OCI-LY7 (cell line): ENCODE results near the gene MRPS33. TPM values are rescaled to one million over a fixed set of nuclear protein-coding genes. Genes with fewer than 3 reads are reported as not detected.

Experiments
- BruUV-seq: library from RNA; stranded (reverse); fragments of 400-500 nt; replicated peaks from 2 replicates; lab custom pipeline; 2021; lab: Mats Ljungman, UMichigan
- CTCF ChIA-PET: fragments of 300-600 bp; sonication (Branson Sonifier 250); formaldehyde crosslinking; loops from one replicate; lab custom pipeline; 2022; ENCODE audit warnings: antibody characterized with exemption; ENCODE audit not compliant: unreplicated experiment; lab: Charles Lee
- POLR2A ChIA-PET: fragments of 300-600 bp; sonication (Branson Sonifier 250); formaldehyde crosslinking; loops from one replicate; lab custom pipeline; 2022; ENCODE audit warnings: antibody characterized with exemption; lab: Charles Lee
- DNase-seq: peaks from one replicate; pipeline ENCODE4 v3.0.0-alpha.2; 2015; ENCODE audit warnings: low spot score
- H2AFZ ChIP-seq: fragments of 200-600 bp; sonication (generic), shearing (Covaris generic); 2 replicates; pipeline ENCODE4 v1.6.1; 2014; ENCODE audit warnings: mild to moderate bottlenecking, antibody characterized with exemption, low read length, moderate library complexity
- H3K27ac ChIP-seq: fragments of 200-600 bp; sonication (generic); 2 replicates; pipeline ENCODE4 v1.5.1; 2014; ENCODE audit warnings: mixed run types, low read depth, mild to moderate bottlenecking, moderate library complexity, low read length, inconsistent platforms; ENCODE audit not compliant: poor library complexity, severe bottlenecking
- H3K36me3 ChIP-seq: fragments of 200-600 bp; sonication (generic); 2 replicates; pipeline ENCODE4 v1.6.1; 2014; ENCODE audit warnings: mild to moderate bottlenecking, antibody characterized with exemption, low read length, moderate library complexity, mixed read lengths; ENCODE audit not compliant: insufficient read depth
- H3K4me1 ChIP-seq: fragments of 200-600 bp; sonication (generic); 2 replicates; pipeline ENCODE4 v1.5.1; 2014; ENCODE audit warnings: mild to moderate bottlenecking, low read length; ENCODE audit not compliant: insufficient read depth, poor library complexity, severe bottlenecking
- H3K4me2 ChIP-seq: fragments of 200-600 bp; sonication (generic); 2 replicates; pipeline ENCODE4 v1.6.1; 2014; ENCODE audit warnings: mild to moderate bottlenecking, low read length
- H3K4me3 ChIP-seq: fragments of 200-600 bp; sonication (generic); 2 replicates; pipeline ENCODE4 v1.5.1; 2014; ENCODE audit warnings: mild to moderate bottlenecking, low read depth, low read length; ENCODE audit not compliant: poor library complexity, severe bottlenecking
- H3K79me2 ChIP-seq: fragments of 200-600 bp; sonication (generic); 2 replicates; pipeline ENCODE4 v1.6.1; 2016; ENCODE audit warnings: low read depth, mild to moderate bottlenecking, low read length, moderate library complexity, mixed read lengths; ENCODE audit not compliant: insufficient read depth
- H3K9me2 ChIP-seq: fragments of 200-600 bp; sonication (generic); 2 replicates; pipeline ENCODE4 v1.6.1; 2016; ENCODE audit warnings: mild to moderate bottlenecking, low read length, mixed read lengths; ENCODE audit not compliant: insufficient read depth
- H3K9me3 ChIP-seq: fragments of 200-600 bp; sonication (generic); 2 replicates; pipeline ENCODE4 v1.6.1; 2014; ENCODE audit warnings: mild to moderate bottlenecking, mixed run types, low read length, mixed read lengths
- H4K20me1 ChIP-seq: fragments of 200-600 bp; sonication (generic); 2 replicates; pipeline ENCODE4 v1.6.1; 2014; ENCODE audit warnings: mild to moderate bottlenecking, antibody characterized with exemption, low read length, moderate library complexity, mixed read lengths; ENCODE audit not compliant: insufficient read depth
- CTCF ChIP-seq: fragments of 200-600 bp; sonication (generic); conservative IDR thresholded peaks from 2 replicates; pipeline ENCODE4 v1.5.1; 2014; ENCODE audit warnings: mild to moderate bottlenecking, antibody characterized with exemption, low read length, moderate library complexity, mixed read lengths
- EZH2phosphoT487 ChIP-seq: fragments of 200-600 bp; sonication (generic); IDR thresholded peaks from 2 replicates; pipeline ENCODE4 v1.6.1; 2018; ENCODE audit warnings: low read depth, borderline replicate concordance, mild to moderate bottlenecking, mixed run types, antibody characterized with exemption, low read length, moderate library complexity, mixed read lengths
- intact Hi-C: fragments of 100-400 bp; cut with micrococcal nuclease; formaldehyde crosslinking; loops from one replicate; pipeline ENCODE4 v1.10.0; 2022; ENCODE audit not compliant: unreplicated experiment
- total RNA-seq, 2 experiments: library from RNA; depleted of rRNA in 1 of 2; stranded (reverse); fragments of >200 nt in 1 of 2; shearing (Covaris generic) in 1 of 2; gene quantifications; 2 replicates each; pipeline ENCODE4 v1.2.3, GENCODE V29; 2014 to 2022

The MRPS33 gene
- total RNA-seq, 2 experiments from 2014 or later: 21.1 to 71.9 TPM

DNA sequence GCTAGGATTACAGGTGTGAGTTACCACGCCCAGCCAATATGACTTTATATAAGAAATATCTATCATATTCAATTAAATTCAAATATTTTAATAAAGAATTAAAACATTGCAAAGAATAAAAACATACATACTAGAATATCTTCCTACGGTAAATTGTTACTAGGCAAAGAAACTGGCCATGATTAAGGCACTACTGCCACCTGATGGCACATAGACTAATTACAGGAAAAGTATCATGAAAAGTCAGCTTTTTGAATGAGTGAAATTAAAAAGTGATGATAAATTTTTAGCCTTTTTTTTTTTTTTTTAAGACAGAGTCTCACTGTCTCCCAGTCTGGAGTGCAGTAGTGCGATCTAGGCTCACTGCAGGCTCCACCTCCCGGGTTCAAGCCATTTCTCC is 30.9 kb downstream of the MRPS33 start:
- ChIA-PET POLR2A (interaction anchor here (0.6 to 0.7 kb wide), 2 partner anchors 85 to 209 kb away, joined by 4 read pairs; no protein-coding TSS in a partner anchor), CTCF (no interaction called here)
- DNase-seq: peak; percentile 20
- H3K27ac ChIP-seq: no peak overlapping the region
- TF ChIP-seq EZH2phosphoT487: no peak
- peak; percentile 72 for TF ChIP-seq CTCF
- no peaks in the 10 kb centered on the region for H3K36me3 ChIP-seq
- H3K4me3 ChIP-seq: no peak overlapping the region
- no peak overlapping the region for H2AFZ ChIP-seq
- H3K4me1 ChIP-seq: no peaks in the 10 kb centered on the region
- H3K9me3 ChIP-seq: peaks cover 7% of the 10 kb centered on the region
- H3K9me2 ChIP-seq: no peaks in the 10 kb centered on the region
- intact Hi-C loops: no loop called here
- no peaks in the 10 kb centered on the region for H3K79me2 ChIP-seq
- H3K4me2 ChIP-seq: no peak overlapping the region
- no TSS peak for BruUV-seq
- no peaks in the 10 kb centered on the region for H4K20me1 ChIP-seq

DNA sequence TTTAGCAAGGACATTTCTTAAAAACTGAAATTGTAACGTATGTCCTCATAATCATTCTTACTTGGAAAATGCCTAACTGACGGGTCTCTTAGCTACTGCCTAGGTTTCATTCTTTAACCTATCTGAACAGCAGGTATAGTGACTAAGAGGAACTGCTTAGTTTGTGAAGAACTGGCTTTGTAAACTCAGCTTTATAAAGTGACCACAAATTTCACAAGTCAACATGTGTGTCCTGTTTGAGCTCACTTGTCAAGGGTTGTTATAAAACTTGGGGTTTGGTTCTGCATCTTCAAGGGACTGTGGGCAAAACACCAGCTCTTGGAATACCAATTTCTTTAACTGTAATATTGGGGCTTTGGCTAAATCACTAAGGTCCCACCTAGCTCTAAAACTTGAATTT is 32.2 kb downstream of the MRPS33 start:
- no peaks in the 10 kb centered on the region for H3K36me3 ChIP-seq
- H3K4me1 ChIP-seq: no peaks in the 10 kb centered on the region
- H4K20me1 ChIP-seq: no peaks in the 10 kb centered on the region
- no peaks in the 10 kb centered on the region for H3K9me2 ChIP-seq
- H3K4me2 ChIP-seq: no peak overlapping the region
- TF ChIP-seq EZH2phosphoT487: no peak
- TF ChIP-seq CTCF: no peak
- no peak overlapping the region for H3K27ac ChIP-seq
- intact Hi-C loops: no loop called here
- no peaks in the 10 kb centered on the region for H3K79me2 ChIP-seq
- CTCF ChIA-PET: no interaction called here
- POLR2A ChIA-PET: interaction anchor here (0.7 kb wide), 1 partner anchor 469 kb away, joined by 4 read pairs; no protein-coding TSS in a partner anchor
- no peak for DNase-seq
- no peak overlapping the region for H3K4me3 ChIP-seq
- peaks cover 7% of the 10 kb centered on the region for H3K9me3 ChIP-seq
- H2AFZ ChIP-seq: no peak overlapping the region
- no TSS peak for BruUV-seq

GRCh38 chr7:140981951-140982350 is 32.8 kb downstream of the MRPS33 start:
- Histone ChIP-seq H3K4me2 (no peak overlapping the region), H3K4me3 (no peak overlapping the region), H3K27ac (no peak overlapping the region), H4K20me1 (no peaks in the 10 kb centered on the region), H3K36me3 (no peaks in the 10 kb centered on the region), H3K9me2 (no peaks in the 10 kb centered on the region), H3K4me1 (no peaks in the 10 kb centered on the region), H2AFZ (no peak overlapping the region), H3K79me2 (no peaks in the 10 kb centered on the region), H3K9me3 (peaks cover 7% of the 10 kb centered on the region)
- no peak for DNase-seq
- BruUV-seq: no TSS peak
- CTCF ChIA-PET: no interaction called here
- POLR2A ChIA-PET: no interaction called here
- intact Hi-C loops: no loop called here
- TF ChIP-seq CTCF (no peak), EZH2phosphoT487 (no peak)
